Duodenal mucosa (tissue), 2 donors: ENCODE data around the gene SERPINA6.

Source experiments
- H3K27ac ChIP-seq: one replicate; pipeline ENCODE4 v1.7.0; 2013; ENCODE audit warnings: low read depth, low read length
- H3K27me3 ChIP-seq, 2 donors: one replicate each; pipeline ENCODE4 v1.7.0; 2013; ENCODE audit warnings: low read length in 2 of 2, control low read depth in 1 of 2; ENCODE audit not compliant: insufficient read depth in 2 of 2, control insufficient read depth in 1 of 2
- H3K36me3 ChIP-seq, 2 donors: one replicate each; pipeline ENCODE4 v1.7.0; 2013; ENCODE audit warnings: low read length in 2 of 2, control low read depth in 1 of 2; ENCODE audit not compliant: insufficient read depth in 2 of 2, control insufficient read depth in 1 of 2
- H3K4me1 ChIP-seq, 2 donors: one replicate each; pipeline ENCODE4 v1.7.0; 2013; ENCODE audit warnings: low read length in 2 of 2, control low read depth in 1 of 2; ENCODE audit not compliant: insufficient read depth in 2 of 2, control insufficient read depth in 1 of 2
- H3K4me3 ChIP-seq, 2 donors: one replicate each; pipeline ENCODE4 v1.7.0; 2013; ENCODE audit warnings: low read length in 2 of 2, low read depth in 1 of 2
- H3K9ac ChIP-seq, 2 donors: one replicate each; pipeline ENCODE4 v1.7.0; 2013; ENCODE audit warnings: low read length in 2 of 2, low read depth in 1 of 2
- H3K9me3 ChIP-seq, 2 donors: one replicate each; pipeline ENCODE4 v1.7.0; 2013; ENCODE audit warnings: low read length in 2 of 2, control low read depth in 1 of 2; ENCODE audit not compliant: control insufficient read depth in 1 of 2

Gene SERPINA6

GRCh38 chr14:94365624-94366023 lies 42.5 kb upstream of the SERPINA6 start:
- Histone ChIP-seq H3K36me3 (no peaks in the 10 kb centered on the region), H3K4me1 (no peaks in the 10 kb centered on the region), H3K9me3 (no peaks in the 10 kb centered on the region), H3K4me3 (no peak overlapping the region), H3K27ac (no peak overlapping the region), H3K9ac (no peak overlapping the region), H3K27me3 (no peaks in the 10 kb centered on the region)

- Histone ChIP-seq H3K27ac (no peak overlapping the region), H3K4me3 (no peak overlapping the region), H3K27me3 (no peaks in the 10 kb centered on the region), H3K9ac (no peak overlapping the region), H3K9me3 (no peaks in the 10 kb centered on the region), H3K36me3 (no peaks in the 10 kb centered on the region), H3K4me1 (no peaks in the 10 kb centered on the region)
These were observed 41.8 kb upstream of the SERPINA6 start for GRCh38 chr14:94364964-94365363.

GRCh38 chr14:94364037-94364436 lies 40.9 kb upstream of the SERPINA6 start:
- no peaks in the 10 kb centered on the region for H3K9me3 ChIP-seq
- H3K36me3 ChIP-seq: no peaks in the 10 kb centered on the region
- no peak overlapping the region for H3K4me3 ChIP-seq
- no peak overlapping the region for H3K9ac ChIP-seq
- no peaks in the 10 kb centered on the region for H3K27me3 ChIP-seq
- no peak overlapping the region for H3K27ac ChIP-seq
- no peaks in the 10 kb centered on the region for H3K4me1 ChIP-seq

GRCh38 chr14:94363151-94363624 lies 40.1 kb upstream of the SERPINA6 start:
- Histone ChIP-seq H3K9ac (no peak overlapping the region), H3K4me3 (no peak overlapping the region), H3K36me3 (no peaks in the 10 kb centered on the region), H3K4me1 (no peaks in the 10 kb centered on the region), H3K9me3 (no peaks in the 10 kb centered on the region), H3K27ac (no peak overlapping the region), H3K27me3 (no peaks in the 10 kb centered on the region)

GRCh38 chr14:94362614-94363133 lies 39.5 kb upstream of the SERPINA6 start:
- Histone ChIP-seq H3K9ac (no peak overlapping the region), H3K9me3 (no peaks in the 10 kb centered on the region), H3K4me3 (no peak overlapping the region), H3K4me1 (no peaks in the 10 kb centered on the region), H3K27me3 (no peaks in the 10 kb centered on the region), H3K27ac (no peak overlapping the region), H3K36me3 (no peaks in the 10 kb centered on the region)

- Histone ChIP-seq H3K27me3 (no peaks in the 10 kb centered on the region), H3K4me3 (no peak overlapping the region), H3K27ac (no peak overlapping the region), H3K9me3 (no peaks in the 10 kb centered on the region), H3K9ac (no peak overlapping the region), H3K4me1 (no peaks in the 10 kb centered on the region), H3K36me3 (no peaks in the 10 kb centered on the region)
These were observed 38.5 kb upstream of the SERPINA6 start for GRCh38 chr14:94361682-94362081.

GRCh38 chr14:94360945-94361565 lies 37.9 kb upstream of the SERPINA6 start:
- H3K4me3 ChIP-seq: no peak overlapping the region
- no peaks in the 10 kb centered on the region for H3K4me1 ChIP-seq
- no peaks in the 10 kb centered on the region for H3K36me3 ChIP-seq
- no peak overlapping the region for H3K9ac ChIP-seq
- H3K27me3 ChIP-seq: no peaks in the 10 kb centered on the region
- H3K27ac ChIP-seq: no peak overlapping the region
- H3K9me3 ChIP-seq: no peaks in the 10 kb centered on the region

- no peaks in the 10 kb centered on the region for H3K27me3 ChIP-seq
- H3K4me1 ChIP-seq: no peaks in the 10 kb centered on the region
- H3K9ac ChIP-seq: no peak overlapping the region
- H3K4me3 ChIP-seq: no peak overlapping the region
- no peak overlapping the region for H3K27ac ChIP-seq
- no peaks in the 10 kb centered on the region for H3K36me3 ChIP-seq
- no peaks in the 10 kb centered on the region for H3K9me3 ChIP-seq
These were observed 34.0 kb upstream of the SERPINA6 start for GRCh38 chr14:94357166-94357565.

GRCh38 chr14:94356379-94357056 lies 33.4 kb upstream of the SERPINA6 start:
- Histone ChIP-seq H3K36me3 (no peaks in the 10 kb centered on the region), H3K4me1 (no peaks in the 10 kb centered on the region), H3K9ac (no peak overlapping the region), H3K4me3 (no peak overlapping the region), H3K27ac (no peak overlapping the region), H3K27me3 (no peaks in the 10 kb centered on the region), H3K9me3 (no peaks in the 10 kb centered on the region)

- Histone ChIP-seq H3K9ac (no peak overlapping the region), H3K4me1 (no peaks in the 10 kb centered on the region), H3K4me3 (no peak overlapping the region), H3K27ac (no peak overlapping the region), H3K27me3 (no peaks in the 10 kb centered on the region), H3K9me3 (no peaks in the 10 kb centered on the region), H3K36me3 (no peaks in the 10 kb centered on the region)
These were observed 32.2 kb upstream of the SERPINA6 start for GRCh38 chr14:94355191-94355794.
